ENCODE data around the gene JAKMIP1.

JAKMIP1 gene

DNA sequence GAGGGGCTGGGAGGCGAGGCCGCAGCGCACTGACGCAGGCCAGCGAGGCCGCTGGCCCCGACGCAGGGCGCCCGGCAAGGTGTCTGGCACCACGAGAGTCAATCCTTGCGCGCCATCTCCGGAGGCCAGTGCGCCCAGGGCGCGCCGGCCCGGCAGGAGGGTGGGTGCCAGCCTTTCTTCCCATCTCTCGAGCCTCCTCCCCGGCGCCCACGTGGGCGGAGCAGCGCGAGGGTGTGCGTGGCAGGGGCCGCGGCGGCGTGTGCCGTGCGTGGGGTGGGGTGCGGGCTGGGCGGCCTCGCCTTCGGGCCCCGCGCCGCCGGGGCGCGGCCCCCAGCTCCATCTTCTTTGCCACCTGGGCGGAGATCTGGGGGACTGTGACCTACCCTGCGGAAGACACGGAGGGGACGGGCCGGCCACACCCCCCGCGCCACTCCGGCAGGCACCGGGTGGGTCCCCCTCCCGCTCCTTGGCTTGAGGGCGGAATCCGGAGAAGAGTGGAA, 877 bp downstream of the JAKMIP1 start:
- no peak for DNase-seq

- no peak for DNase-seq
Observed at GRCh38 chr4:6198768-6199421, 1.5 kb downstream of the JAKMIP1 start.

DNA sequence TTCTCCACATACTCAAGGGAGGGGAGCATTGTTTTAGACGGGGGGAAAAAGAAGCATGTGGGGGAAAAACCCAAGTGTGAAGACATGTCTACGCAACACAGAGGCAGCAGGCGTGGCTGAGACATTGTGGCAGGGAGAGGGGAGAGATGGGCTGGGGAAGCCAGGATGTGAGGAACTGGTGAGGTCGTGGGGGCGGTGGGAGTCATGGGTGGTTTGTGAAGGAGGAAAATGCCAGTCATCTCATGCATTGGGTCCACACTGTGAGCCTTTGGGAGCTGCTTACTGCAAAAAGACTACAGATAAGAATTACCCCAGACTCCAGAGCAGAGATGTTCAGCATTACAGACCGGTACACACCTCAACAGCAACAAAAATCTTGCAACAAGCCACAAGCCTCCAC, 2.1 kb downstream of the JAKMIP1 start:
- no peak for DNase-seq

DNA sequence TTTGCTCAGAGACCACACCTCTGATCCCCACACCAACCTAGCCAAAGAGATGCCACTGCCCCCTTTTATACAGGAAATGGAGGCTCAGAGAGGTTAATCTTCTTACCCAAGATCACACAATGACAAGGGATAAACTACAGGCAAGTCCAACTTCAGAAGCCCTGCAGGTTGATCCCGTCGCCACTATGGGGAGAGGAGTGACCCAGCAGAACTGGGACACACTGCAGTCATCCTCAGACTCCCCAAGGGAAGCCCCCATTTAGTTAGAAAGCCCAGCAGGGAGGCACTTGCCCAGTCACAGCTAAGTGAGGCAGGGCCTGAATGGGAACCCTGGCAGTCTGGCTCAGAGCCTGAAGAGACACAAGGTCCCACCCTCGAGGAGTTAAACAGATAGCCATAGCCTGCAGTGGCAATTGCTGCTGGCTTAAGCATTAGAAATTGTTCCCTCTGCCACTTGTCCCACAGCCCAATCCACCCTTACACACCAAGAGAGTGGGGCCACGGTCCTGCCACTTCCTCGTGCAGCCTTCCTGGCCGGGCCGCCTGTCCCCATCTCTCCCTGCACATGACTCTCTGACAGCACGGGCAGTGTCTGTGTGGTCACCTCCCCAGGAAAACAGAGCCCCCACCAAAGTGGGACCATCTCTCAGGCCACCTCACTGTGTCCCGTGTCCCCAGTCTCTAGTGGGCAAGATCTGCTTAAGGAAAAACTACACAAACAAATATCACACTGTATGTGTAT, 2.7 kb downstream of the JAKMIP1 start:
- DNase-seq: no peak

DNA sequence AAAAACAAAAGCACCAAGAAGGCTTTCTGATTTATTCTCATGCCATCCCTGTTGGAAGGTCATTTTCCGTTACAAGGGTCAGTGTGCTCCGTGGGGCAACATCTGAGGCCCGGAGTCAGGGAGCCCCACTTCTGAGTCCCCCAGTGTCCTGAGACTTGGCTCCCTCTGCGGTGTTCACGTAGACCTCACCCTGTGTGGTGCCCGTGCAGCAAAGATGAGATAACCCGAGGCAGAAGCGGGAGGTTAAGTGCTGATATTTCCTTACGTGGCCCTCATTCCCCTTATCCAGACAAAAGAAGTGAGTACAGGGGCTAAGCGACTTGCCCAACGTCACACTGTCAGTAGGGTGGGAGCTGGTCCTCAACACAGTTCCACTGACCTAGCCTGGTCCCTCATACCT, 3.5 kb downstream of the JAKMIP1 start:
- DNase-seq: no peak

GRCh38 chr4:6196324-6196723, 4.0 kb downstream of the JAKMIP1 start:
- DNase-seq: no peak

- no peak for DNase-seq
Observed at GRCh38 chr4:6195602-6196319, 4.6 kb downstream of the JAKMIP1 start.

GRCh38 chr4:6194458-6195195, 5.7 kb downstream of the JAKMIP1 start:
- DNase-seq: no peak

GRCh38 chr4:6193399-6193798, 7.0 kb downstream of the JAKMIP1 start:
- DNase-seq: no peak

- no peak for DNase-seq
Observed at GRCh38 chr4:6192245-6192644, 8.1 kb downstream of the JAKMIP1 start.

- no peak for DNase-seq
Observed at GRCh38 chr4:6191448-6192130, 8.8 kb downstream of the JAKMIP1 start.

- no peak for DNase-seq
Observed at GRCh38 chr4:6190486-6190885, 9.9 kb downstream of the JAKMIP1 start.

DNA sequence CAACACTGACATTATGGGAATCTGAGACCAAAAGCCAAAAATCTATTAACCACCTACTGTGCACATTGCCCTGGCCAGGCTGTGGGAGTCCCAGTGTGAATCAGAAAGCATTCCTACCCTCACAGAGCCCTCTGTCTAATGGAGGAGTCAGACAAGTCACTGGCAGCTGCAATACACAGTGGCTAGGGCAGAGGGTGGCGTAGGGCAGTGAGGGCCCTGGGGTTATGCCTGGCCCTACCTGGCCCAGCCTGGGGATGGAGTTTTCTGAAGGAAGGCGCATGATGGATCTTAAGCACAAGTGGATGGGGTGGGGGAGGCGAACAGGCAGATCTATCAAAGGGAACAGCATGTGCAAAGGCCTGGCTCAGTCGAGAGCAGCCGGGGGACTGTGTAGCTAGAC, 10.8 kb downstream of the JAKMIP1 start:
- DNase-seq: no peak

DNA sequence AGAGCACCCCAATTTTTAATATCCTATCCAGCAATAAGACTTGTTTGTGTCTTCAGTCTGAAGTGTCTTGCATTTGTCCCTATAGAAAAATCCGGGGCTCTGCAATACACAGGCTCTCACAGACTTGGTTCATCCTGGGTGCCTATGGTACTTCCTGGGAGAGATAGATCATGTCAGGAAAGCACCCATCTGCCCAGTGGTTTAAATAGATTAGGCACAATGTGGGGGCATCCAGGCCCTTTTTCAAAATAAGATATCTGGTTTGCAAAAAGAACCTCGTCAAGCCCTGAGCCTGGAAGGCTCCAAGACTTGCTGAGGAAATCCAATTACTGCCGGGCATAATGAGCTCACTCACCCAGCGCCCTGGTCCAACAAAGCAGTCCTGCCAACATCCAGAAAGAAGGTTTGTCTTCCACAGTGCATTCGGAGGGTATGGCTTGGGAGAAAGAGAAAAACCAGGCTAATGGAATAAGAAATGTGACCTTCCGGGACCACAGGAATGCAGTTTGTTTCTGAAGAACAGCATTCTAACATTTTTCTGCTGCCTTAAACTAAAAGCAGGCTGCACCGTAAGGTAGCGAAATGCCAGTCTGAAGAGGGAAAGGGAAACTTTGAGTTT, 11.6 kb downstream of the JAKMIP1 start:
- no peak for DNase-seq

DNA sequence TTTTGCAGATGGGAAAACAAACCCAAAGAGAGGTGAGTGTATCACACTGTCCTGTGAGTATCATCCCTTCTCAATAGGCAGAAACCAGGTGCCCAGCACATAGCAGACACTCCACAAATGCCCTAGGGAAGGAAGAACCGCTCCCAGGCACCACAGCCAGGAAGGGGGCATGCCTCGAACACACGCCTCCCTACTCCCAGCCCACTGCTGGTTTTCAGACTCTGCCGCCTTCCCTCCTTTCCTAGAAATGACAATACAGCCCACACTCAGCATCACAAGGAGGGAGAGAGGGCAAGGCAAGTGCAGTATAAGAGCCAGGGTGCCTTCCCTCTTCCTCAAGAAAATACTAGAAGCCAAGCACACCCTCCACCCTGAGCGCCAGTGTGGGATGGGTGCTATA, 16.2 kb downstream of the JAKMIP1 start:
- no peak for DNase-seq

- no peak for DNase-seq
Observed at GRCh38 chr4:6183740-6184139, 16.6 kb downstream of the JAKMIP1 start.

DNA sequence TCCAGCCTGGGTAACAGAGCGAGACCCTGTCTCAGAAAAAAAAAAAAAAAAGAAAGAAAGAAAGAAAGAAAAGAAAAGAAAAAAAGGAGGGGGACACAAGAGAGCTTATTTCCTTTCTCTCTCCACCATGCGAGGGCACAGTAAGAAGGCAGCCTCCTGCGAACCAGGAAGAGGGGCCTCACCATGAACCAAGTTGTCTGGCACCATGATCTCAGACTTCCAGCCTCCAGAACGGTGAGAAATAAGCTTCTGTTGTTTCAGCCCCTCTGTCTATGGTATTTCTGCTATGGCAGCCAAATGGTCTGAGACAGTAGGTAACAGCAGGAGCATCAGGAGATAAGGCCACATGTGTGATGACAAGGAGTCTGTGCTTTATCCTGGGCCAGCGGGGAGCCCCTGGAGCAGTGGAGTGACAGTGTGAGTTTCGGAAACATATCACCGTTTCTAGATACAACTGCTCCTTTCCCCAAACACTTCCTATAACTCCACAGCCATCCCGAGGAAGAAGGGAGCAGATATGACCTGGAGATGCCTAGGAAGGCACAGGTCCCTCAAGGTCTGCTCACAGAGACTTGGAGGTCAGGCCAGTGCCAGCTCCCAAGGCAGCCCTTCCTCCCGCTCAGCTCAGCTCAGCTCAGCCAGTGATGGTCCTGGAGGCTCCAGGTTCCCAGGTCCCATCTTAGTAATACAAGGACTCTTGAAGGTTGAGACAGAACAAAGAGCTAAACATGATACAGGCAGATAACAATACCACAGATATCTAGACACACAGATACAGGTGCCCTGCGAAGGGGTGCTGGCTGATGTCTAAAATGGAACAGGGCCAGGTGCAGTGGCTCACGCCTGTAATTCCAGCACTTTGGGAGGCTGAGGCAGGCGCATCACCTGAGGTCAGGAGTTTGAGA, 17.7 kb downstream of the JAKMIP1 start:
- DNase-seq: no peak

- no peak for DNase-seq
Observed at GRCh38 chr4:6180841-6181631, 19.3 kb downstream of the JAKMIP1 start.

GRCh38 chr4:6179362-6179761, 21.0 kb downstream of the JAKMIP1 start:
- DNase-seq: no peak

DNA sequence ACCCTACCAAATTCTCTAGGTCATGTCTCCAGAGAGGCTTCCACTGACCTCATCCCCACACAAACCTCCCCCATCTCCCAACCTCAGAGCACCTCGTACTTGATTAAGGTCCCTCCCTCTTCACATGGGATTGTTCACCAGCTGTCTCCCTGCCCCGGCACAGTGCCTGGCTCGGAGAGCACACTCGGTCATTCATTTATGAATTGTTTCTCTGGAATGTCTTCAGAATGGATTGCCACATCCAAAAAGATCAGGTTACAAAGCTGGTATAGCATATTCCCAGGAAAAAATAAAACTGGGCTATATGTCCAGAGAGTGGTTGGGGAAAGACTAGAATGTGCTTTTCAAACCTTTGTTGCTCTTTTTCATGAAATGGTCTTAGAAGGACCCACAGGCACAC, 21.6 kb downstream of the JAKMIP1 start:
- no peak for DNase-seq
